Neural progenitor cell (in vitro differentiated cells): ENCODE measurements around the gene RANBP6. TPM values are rescaled to one million over a fixed set of nuclear protein-coding genes. Genes with fewer than 3 reads are reported as not detected.

Source experiments
- microRNA-seq: library from miRNA; unstranded; fragments of <30 nt; microRNA quantifications from one replicate; pipeline ENCODE4, GENCODE V29; 2016
- small RNA-seq: library from RNA; depleted of rRNA; stranded (forward); fragments of <200 nt; gene quantifications from one replicate; pipeline ENCODE3, GENCODE V24; 2015
- total RNA-seq: library from RNA; depleted of rRNA; stranded (reverse); fragments of >200 nt; gene quantifications from 2 replicates; pipeline ENCODE4 v1.2.3, GENCODE V29; 2015; ENCODE audit warnings: low replicate concordance

RANBP6 gene
- total RNA-seq, 1 donor from 2014 or later = 63.0 TPM

Small RNA genes lying within 50 kb of the gene (microRNA-seq; reads per million reads assigned to microRNA genes)
- 0.54 reads per million for gene MIR4665

Small RNA genes lying within 50 kb of the gene (small RNA-seq; reads per million reads assigned to genes)
- not detected for gene MIR4665

Other genes with a start within 250 kb of the RANBP6 start
- 19.8 and 25.5 TPM in 2 replicates for gene ERMP1, start 182.5 kb downstream of the RANBP6 start, total RNA-seq
- gene MLANA, start 124.7 kb downstream of the RANBP6 start, total RNA-seq = not detected in 2 replicates
- not detected in 2 replicates for gene IL33, start 200.2 kb upstream of the RANBP6 start, total RNA-seq